Liver (tissue), 3 donors: ENCODE measurements around the gene FREM1.

Experiments
- GABPA ChIP-seq, 2 donors: IDR thresholded peaks in 1 of 2; conservative IDR thresholded peaks in 1 of 2; 2 replicates each; pipeline ENCODE4 v1.6.1; 2016; ENCODE audit warnings: antibody characterized with exemption in 2 of 2, mild to moderate bottlenecking in 1 of 2, moderate library complexity in 1 of 2
- HNF4G ChIP-seq: IDR thresholded peaks from 2 replicates; pipeline ENCODE4 v1.6.1; 2016; ENCODE audit warnings: antibody characterized with exemption
- NR2F2 ChIP-seq: IDR thresholded peaks from 2 replicates; pipeline ENCODE4 v1.6.1; 2016; ENCODE audit warnings: antibody characterized with exemption
- RAD21 ChIP-seq, 2 donors: IDR thresholded peaks; 2 replicates each; pipeline ENCODE4 v1.6.1; 2016; ENCODE audit warnings: antibody characterized with exemption in 2 of 2, mild to moderate bottlenecking in 2 of 2
- RXRA ChIP-seq, 2 donors: IDR thresholded peaks; 2 replicates each; pipeline ENCODE4 v1.6.1; 2017 to 2018; ENCODE audit warnings: antibody characterized with exemption in 2 of 2, mild to moderate bottlenecking in 1 of 2
- SP1 ChIP-seq: IDR thresholded peaks from 2 replicates; pipeline ENCODE4 v1.6.1; 2018; ENCODE audit warnings: antibody characterized with exemption, mild to moderate bottlenecking
- YY1 ChIP-seq: IDR thresholded peaks from 2 replicates; pipeline ENCODE4 v1.6.1; 2016; ENCODE audit warnings: antibody characterized with exemption, mild to moderate bottlenecking
- TF ChIP-seq, protein P1 (sequence below): fragments of 150-350 bp; IDR thresholded peaks from 2 replicates; pipeline ENCODE4 v1.5.1; 2017; ENCODE audit warnings: improper control_type of control experiment, low read depth, low read length; ENCODE audit not compliant: missing input control
- TF ChIP-seq, protein P2 (sequence below): IDR thresholded peaks from 2 replicates; pipeline ENCODE4 v1.6.1; 2016; ENCODE audit warnings: antibody characterized with exemption, mild to moderate bottlenecking
- TF ChIP-seq, protein P3 (sequence below): IDR thresholded peaks from 2 replicates; pipeline ENCODE4 v1.6.1; 2016; ENCODE audit warnings: antibody characterized with exemption
- donor health status: healthy.
- donor health status: healthy.

DNA sequence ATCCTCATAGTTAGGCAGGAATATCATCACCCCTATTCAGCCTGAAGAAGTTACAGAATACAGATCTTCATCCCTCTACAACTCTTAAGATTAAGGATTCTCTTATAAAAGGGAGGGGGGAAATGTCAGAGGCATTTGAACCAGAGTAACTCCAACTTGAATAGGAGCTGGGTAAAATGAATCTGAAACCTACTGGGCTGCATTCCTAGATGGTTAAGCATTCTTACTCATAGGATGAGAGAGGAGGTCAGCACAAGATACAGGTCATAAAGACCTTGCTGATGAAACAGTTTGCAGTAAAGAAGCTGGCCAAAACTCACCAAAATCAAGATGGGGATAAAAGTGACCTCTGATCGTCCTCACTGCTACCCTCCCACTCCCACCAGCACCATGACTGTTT, 14.4 kb downstream of the FREM1 start:
- TF ChIP-seq, protein P1, sequence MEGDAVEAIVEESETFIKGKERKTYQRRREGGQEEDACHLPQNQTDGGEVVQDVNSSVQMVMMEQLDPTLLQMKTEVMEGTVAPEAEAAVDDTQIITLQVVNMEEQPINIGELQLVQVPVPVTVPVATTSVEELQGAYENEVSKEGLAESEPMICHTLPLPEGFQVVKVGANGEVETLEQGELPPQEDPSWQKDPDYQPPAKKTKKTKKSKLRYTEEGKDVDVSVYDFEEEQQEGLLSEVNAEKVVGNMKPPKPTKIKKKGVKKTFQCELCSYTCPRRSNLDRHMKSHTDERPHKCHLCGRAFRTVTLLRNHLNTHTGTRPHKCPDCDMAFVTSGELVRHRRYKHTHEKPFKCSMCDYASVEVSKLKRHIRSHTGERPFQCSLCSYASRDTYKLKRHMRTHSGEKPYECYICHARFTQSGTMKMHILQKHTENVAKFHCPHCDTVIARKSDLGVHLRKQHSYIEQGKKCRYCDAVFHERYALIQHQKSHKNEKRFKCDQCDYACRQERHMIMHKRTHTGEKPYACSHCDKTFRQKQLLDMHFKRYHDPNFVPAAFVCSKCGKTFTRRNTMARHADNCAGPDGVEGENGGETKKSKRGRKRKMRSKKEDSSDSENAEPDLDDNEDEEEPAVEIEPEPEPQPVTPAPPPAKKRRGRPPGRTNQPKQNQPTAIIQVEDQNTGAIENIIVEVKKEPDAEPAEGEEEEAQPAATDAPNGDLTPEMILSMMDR = no peak
- no peak for TF ChIP-seq SP1
- TF ChIP-seq, protein P2, sequence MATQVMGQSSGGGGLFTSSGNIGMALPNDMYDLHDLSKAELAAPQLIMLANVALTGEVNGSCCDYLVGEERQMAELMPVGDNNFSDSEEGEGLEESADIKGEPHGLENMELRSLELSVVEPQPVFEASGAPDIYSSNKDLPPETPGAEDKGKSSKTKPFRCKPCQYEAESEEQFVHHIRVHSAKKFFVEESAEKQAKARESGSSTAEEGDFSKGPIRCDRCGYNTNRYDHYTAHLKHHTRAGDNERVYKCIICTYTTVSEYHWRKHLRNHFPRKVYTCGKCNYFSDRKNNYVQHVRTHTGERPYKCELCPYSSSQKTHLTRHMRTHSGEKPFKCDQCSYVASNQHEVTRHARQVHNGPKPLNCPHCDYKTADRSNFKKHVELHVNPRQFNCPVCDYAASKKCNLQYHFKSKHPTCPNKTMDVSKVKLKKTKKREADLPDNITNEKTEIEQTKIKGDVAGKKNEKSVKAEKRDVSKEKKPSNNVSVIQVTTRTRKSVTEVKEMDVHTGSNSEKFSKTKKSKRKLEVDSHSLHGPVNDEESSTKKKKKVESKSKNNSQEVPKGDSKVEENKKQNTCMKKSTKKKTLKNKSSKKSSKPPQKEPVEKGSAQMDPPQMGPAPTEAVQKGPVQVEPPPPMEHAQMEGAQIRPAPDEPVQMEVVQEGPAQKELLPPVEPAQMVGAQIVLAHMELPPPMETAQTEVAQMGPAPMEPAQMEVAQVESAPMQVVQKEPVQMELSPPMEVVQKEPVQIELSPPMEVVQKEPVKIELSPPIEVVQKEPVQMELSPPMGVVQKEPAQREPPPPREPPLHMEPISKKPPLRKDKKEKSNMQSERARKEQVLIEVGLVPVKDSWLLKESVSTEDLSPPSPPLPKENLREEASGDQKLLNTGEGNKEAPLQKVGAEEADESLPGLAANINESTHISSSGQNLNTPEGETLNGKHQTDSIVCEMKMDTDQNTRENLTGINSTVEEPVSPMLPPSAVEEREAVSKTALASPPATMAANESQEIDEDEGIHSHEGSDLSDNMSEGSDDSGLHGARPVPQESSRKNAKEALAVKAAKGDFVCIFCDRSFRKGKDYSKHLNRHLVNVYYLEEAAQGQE = no peak
- no peak for TF ChIP-seq RAD21 (IDR thresholded peaks at IDR 0.05)
- TF ChIP-seq NR2F2 = no peak
- TF ChIP-seq RXRA (IDR thresholded peaks at IDR 0.05) = no peak
- no peak for TF ChIP-seq HNF4G
- TF ChIP-seq, protein P3, sequence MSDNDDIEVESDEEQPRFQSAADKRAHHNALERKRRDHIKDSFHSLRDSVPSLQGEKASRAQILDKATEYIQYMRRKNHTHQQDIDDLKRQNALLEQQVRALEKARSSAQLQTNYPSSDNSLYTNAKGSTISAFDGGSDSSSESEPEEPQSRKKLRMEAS = no peak
- no peak for TF ChIP-seq YY1
- no peak for TF ChIP-seq GABPA (IDR thresholded peaks at IDR 0.05 in 1 of 2, conservative IDR thresholded peaks at IDR 0.05 in 1 of 2)
